K562 (cell line): ENCODE measurements around the gene MACROD2. TPM values are rescaled to one million over a fixed set of nuclear protein-coding genes. Genes with fewer than 3 reads are reported as not detected.

Experiments used
- ATAC-seq: fragments of 200-7000 bp; cut with Tn5 transposase; 3 replicates; pipeline ENCODE4 v1.9.1; 2020; ENCODE audit warnings: moderate library complexity
- BruUV-seq: library from RNA; stranded (reverse); fragments of 400-500 nt; replicated peaks from 2 replicates; lab custom pipeline; 2021; lab: Mats Ljungman, UMichigan
- CTCF ChIA-PET: fragments of 300-600 bp; formaldehyde crosslinking; extraction: SDS; loops from one replicate; lab custom pipeline; 2021; ENCODE audit warnings: low intra/inter-chr PET ratio; lab: Yijun Ruan, JAX
- POLR2A ChIA-PET: fragments of 300-600, 350-650 bp; sonication (Branson Sonifier 250); formaldehyde crosslinking; extraction: SDS; loops from one replicate; lab custom pipeline; 2021; ENCODE audit warnings: antibody characterized with exemption, inconsistent platforms; lab: Yijun Ruan, JAX
- DNase-seq, 4 experiments: peaks; one replicate each; pipeline versions ENCODE4 v3.0.0 to v3.0.0-alpha.2; 2011 to 2018; ENCODE audit warnings: low spot score in 3 of 4, mixed read lengths in 3 of 4; ENCODE audit errors: extremely low read depth in 1 of 4
- FAIRE-seq: peaks from 2 replicates; lab custom pipeline; 2011; peaks lifted over from hg19 to GRCh38; lab: Jason Lieb, UNC
- H2AFZ ChIP-seq: 2 replicates; pipeline ENCODE4 v1.6.0; 2011; ENCODE audit warnings: low read depth, low read length, control low read depth, inconsistent platforms
- H3K27ac ChIP-seq: fragments of 200-600 bp; 3 replicates; pipeline ENCODE4 v1.8.0; 2011; ENCODE audit warnings: low read depth, mild to moderate bottlenecking, control low read depth, inconsistent platforms, low read length, moderate library complexity, mixed read lengths; ENCODE audit errors: extremely low read depth
- H3K27me3 ChIP-seq, 2 experiments: fragments of 300-600 bp in 1 of 2; 2 replicates in 1 of 2; 3 replicates in 1 of 2; pipeline versions ENCODE4 v1.6.0 to v1.8.0; 2011; ENCODE audit warnings: inconsistent platforms in 2 of 2, low read length in 2 of 2, mild to moderate bottlenecking in 1 of 2, mixed read lengths in 1 of 2, moderate library complexity in 1 of 2; ENCODE audit not compliant: control insufficient read depth in 2 of 2, insufficient read depth in 2 of 2
- H3K36me3 ChIP-seq: fragments of 300-600 bp; 3 replicates; pipeline ENCODE4 v1.8.0; 2011; ENCODE audit warnings: mild to moderate bottlenecking, low read length, inconsistent platforms; ENCODE audit not compliant: control insufficient read depth, insufficient read depth
- H3K4me1 ChIP-seq, 2 experiments: fragments of 200-600 bp in 1 of 2; replicated peaks in 1 of 2; 2 replicates in 1 of 2; 3 replicates in 1 of 2; pipeline versions ENCODE4 v1.5.1 to v1.8.0; 2011; ENCODE audit warnings: inconsistent platforms in 2 of 2, low read length in 2 of 2, mild to moderate bottlenecking in 1 of 2, mixed read lengths in 1 of 2, moderate library complexity in 1 of 2; ENCODE audit not compliant: control insufficient read depth in 2 of 2, insufficient read depth in 2 of 2
- H3K4me2 ChIP-seq: 2 replicates; pipeline ENCODE4 v1.6.1; 2011; ENCODE audit warnings: low read length, control low read depth, inconsistent platforms, mixed read lengths; ENCODE audit not compliant: insufficient read depth
- H3K4me3 ChIP-seq: fragments of 200-600 bp; sonication (generic), shearing (Covaris generic); 2 replicates; pipeline ENCODE4 v1.5.1; 2016; ENCODE audit warnings: control low read depth, inconsistent platforms
- H3K79me2 ChIP-seq: fragments of 200-600 bp; 3 replicates; pipeline ENCODE4 v1.8.0; 2011; ENCODE audit warnings: low read length, inconsistent platforms; ENCODE audit not compliant: control insufficient read depth, insufficient read depth
- H3K9ac ChIP-seq, 2 experiments: 2 replicates each; pipeline versions ENCODE4 v1.6.0 to v1.6.1; 2011; ENCODE audit warnings: low read depth in 2 of 2, low read length in 2 of 2, control low read depth in 1 of 2, inconsistent platforms in 1 of 2, mild to moderate bottlenecking in 1 of 2, mixed read lengths in 1 of 2; ENCODE audit not compliant: insufficient read depth in 1 of 2
- H3K9me1 ChIP-seq: one replicate; pipeline ENCODE4 v1.6.0; 2011; ENCODE audit warnings: inconsistent platforms, mild to moderate bottlenecking, low read length, moderate library complexity; ENCODE audit not compliant: control insufficient read depth, insufficient read depth
- H3K9me3 ChIP-seq: replicated peaks from 2 replicates; pipeline ENCODE4 v1.5.1; 2011; ENCODE audit warnings: low read depth, low read length, inconsistent platforms; ENCODE audit not compliant: control insufficient read depth, insufficient read depth
- H4K20me1 ChIP-seq: replicated peaks from 2 replicates; pipeline ENCODE4 v1.6.1; 2011; ENCODE audit warnings: low read length, inconsistent platforms, mixed read lengths; ENCODE audit not compliant: control insufficient read depth, insufficient read depth
- FOXM1 ChIP-seq, 2 experiments: fragments of 450-650 bp in 1 of 2; sonication (generic) in 1 of 2; formaldehyde crosslinking in 1 of 2; IDR thresholded peaks; 2 replicates each; pipeline versions ENCODE4 v1.6.1 to v1.9.0; 2017 to 2022; ENCODE audit warnings: low read depth in 2 of 2, mild to moderate bottlenecking in 2 of 2, missing genetic modification reagents in 1 of 2, moderate library complexity in 1 of 2
- NCOA4 ChIP-seq: fragments of 450-650 bp; IDR thresholded peaks from 2 replicates; pipeline ENCODE4 v1.6.1; 2018; ENCODE audit warnings: mild to moderate bottlenecking; ENCODE audit not compliant: partially characterized antibody
- PML ChIP-seq: IDR thresholded peaks from 2 replicates; pipeline ENCODE4 v1.6.1; 2012; ENCODE audit warnings: low read length, inconsistent platforms
- RCOR1 ChIP-seq, 2 experiments: IDR thresholded peaks; 2 replicates each; pipeline ENCODE4 v1.6.1; 2012; ENCODE audit warnings: low read depth in 2 of 2, low read length in 2 of 2, borderline replicate concordance in 1 of 2, improper control_type of control experiment in 1 of 2
- SAP30 ChIP-seq: fragments of 200-600 bp; sonication (generic); IDR thresholded peaks from 2 replicates; pipeline ENCODE4 v1.6.1; 2012; ENCODE audit warnings: borderline replicate concordance, low read depth, mild to moderate bottlenecking, moderate library complexity, low read length, control low read depth, inconsistent platforms; ENCODE audit not compliant: insufficient read depth, poor library complexity, severe bottlenecking
- SMARCA4 ChIP-seq: fragments of 450-650 bp; IDR thresholded peaks from 2 replicates; pipeline ENCODE4 v1.6.1; 2016
- TAF1 ChIP-seq: IDR thresholded peaks from 2 replicates; pipeline ENCODE4 v1.6.1; 2011; ENCODE audit warnings: mild to moderate bottlenecking, low read length, moderate library complexity; ENCODE audit not compliant: insufficient read depth, control insufficient read depth, severe bottlenecking; ENCODE audit errors: extremely low read depth
- TEAD2 ChIP-seq: fragments of 450-650 bp; IDR thresholded peaks from 2 replicates; pipeline ENCODE4 v1.6.1; 2016; ENCODE audit warnings: missing genetic modification characterization, control low read depth, missing compliant biosample characterization
- ZBTB7A ChIP-seq: IDR thresholded peaks from 2 replicates; pipeline ENCODE4 v1.6.1; 2011; ENCODE audit warnings: low read depth, mild to moderate bottlenecking, low read length, moderate library complexity, borderline replicate concordance; ENCODE audit not compliant: control insufficient read depth
- ZNF263 ChIP-seq: sonication (generic); formaldehyde crosslinking; IDR thresholded peaks from 2 replicates; pipeline ENCODE4 v1.8.0; 2022; ENCODE audit warnings: mild to moderate bottlenecking, missing genetic modification reagents, borderline replicate concordance
- ZNF408 ChIP-seq: fragments of 250-450 bp; sonication (Bioruptor Pico); IDR thresholded peaks from 2 replicates; pipeline ENCODE4 v1.4.0; 2020; ENCODE audit warnings: low read depth, mild to moderate bottlenecking, moderate library complexity
- WGBS: fragments of 100-300 bp; shearing (Covaris generic); methylation state at CpG from one replicate; pipeline ENCODE4 v1.1.6; 2016; ENCODE audit warnings: low coverage, mixed read lengths; ENCODE audit not compliant: insufficient coverage; ENCODE audit errors: missing lambda C conversion rate; 5-methylcytosine and 5-hydroxymethylcytosine counted together
- in situ Hi-C: fragments of 300-500 bp; cut with MboI; formaldehyde crosslinking; loops from 4 replicates; pipeline ENCODE4 v1.15.0; 2018; ENCODE audit warnings: inconsistent platforms, mixed read lengths
- intact Hi-C: fragments of 100-400 bp; cut with micrococcal nuclease; formaldehyde crosslinking; loops from 2 replicates; pipeline ENCODE4 v1.14.2; 2022
- polyA plus RNA-seq, 8 experiments: library from polyadenylated mRNA; depleted of rRNA in 4 of 8; stranded (reverse) in 5 of 8; unstranded in 3 of 8; fragments of >200 nt; fragmentation: Nextera tagmentation in 2 of 8; fragmentation: Illumina TruSeq in 1 of 8; extraction: Ambion mirVana in 2 of 8; extraction: Trizol in 1 of 8; gene quantifications; 2 replicates each; pipeline versions ENCODE4 v1.2.1 to v1.2.3, GENCODE V29; 2011 to 2014; ENCODE audit warnings: inconsistent platforms in 1 of 8, missing spikeins in 1 of 8
- total RNA-seq, 7 experiments: library from RNA; depleted of rRNA in 6 of 7; stranded (reverse); fragments of >200 nt in 6 of 7; fragmentation: Illumina TruSeq in 2 of 7; extraction: Trizol in 2 of 7; gene quantifications; 2 replicates each; pipeline versions ENCODE4 v1.2.1 to v1.2.3, GENCODE V29; 2011 to 2021; ENCODE audit warnings: low replicate concordance in 1 of 7

MACROD2 gene
- total and polyA plus RNA-seq, 9 of the 15 experiments (the other 6 are each of a cell fraction or from before 2014, with no cell fraction given), result not detected

GRCh38 chr20:15916623-15917022 lies 1921.3 kb downstream of the MACROD2 start:
- H3K4me3 ChIP-seq, result no peak overlapping the region
- no peaks in the 10 kb centered on the region for H3K4me1 ChIP-seq
- WGBS, result 2% methylated on average over 4 of the region's 5 CpGs
- no peak for FAIRE-seq
- no peak overlapping the region for H3K4me2 ChIP-seq
- H3K9me3 ChIP-seq, result no peaks in the 10 kb centered on the region
- no peaks in the 10 kb centered on the region for H3K79me2 ChIP-seq
- CTCF ChIA-PET, result no interaction called here
- TF ChIP-seq ZBTB7A (no peak), TAF1 (no peak), NCOA4 (no peak), ZNF263 (CRISPR knock-in tag) (no peak), SMARCA4 (no peak), FOXM1 (IDR thresholded peaks at IDR 0.05; ENCODE audit: low read depth) (no peak), FOXM1 (CRISPR knock-in tag; IDR thresholded peaks at IDR 0.05; ENCODE audit: low read depth) (no peak), TEAD2 (no peak), ZNF408 (CRISPR knock-in tag) (no peak), PML (no peak), SAP30 (no peak), RCOR1 (IDR thresholded peaks at IDR 0.05; ENCODE audit: borderline replicate concordance in 1 of 2, low read depth in 2 of 2, low read length in 2 of 2) (no peak)
- DNase-seq, result no peak
- H3K36me3 ChIP-seq, result no peaks in the 10 kb centered on the region
- no peaks in the 10 kb centered on the region for H3K27me3 ChIP-seq
- intact Hi-C loops, result no loop called here
- H3K9ac ChIP-seq, result no peak overlapping the region
- in situ Hi-C loops, result no loop called here
- H3K9me1 ChIP-seq, result no peaks in the 10 kb centered on the region
- no peak overlapping the region for H2AFZ ChIP-seq
- ATAC-seq, result no peak
- H4K20me1 ChIP-seq, result no peaks in the 10 kb centered on the region
- H3K27ac ChIP-seq, result no peak overlapping the region
- BruUV-seq, result no TSS peak
- POLR2A ChIA-PET, result no interaction called here
